Sigmoid colon (tissue), 7 donors: ENCODE measurements around the gene IMMP2L. TPM values are rescaled to one million over a fixed set of nuclear protein-coding genes. Genes with fewer than 3 reads are reported as not detected.

ENCODE experiments used
- DNase-seq: peaks from one replicate; pipeline ENCODE4 v3.0.0-alpha.2; 2019
- H3K27ac ChIP-seq, 4 donors: fragments of 200-600 bp; sonication (generic); one replicate each; pipeline ENCODE4 v1.5.1; 2016 to 2019; ENCODE audit warnings: mild to moderate bottlenecking in 1 of 4
- H3K27me3 ChIP-seq, 3 donors: fragments of 200-600 bp; sonication (generic); one replicate each; pipeline ENCODE4 v1.5.1; 2019; ENCODE audit warnings: mild to moderate bottlenecking in 1 of 3
- H3K36me3 ChIP-seq, 4 donors: fragments of 200-600 bp; sonication (generic); one replicate each; pipeline ENCODE4 v1.5.1; 2016 to 2019
- H3K4me1 ChIP-seq, 4 donors: fragments of 200-600 bp; sonication (generic); one replicate each; pipeline ENCODE4 v1.5.1; 2017 to 2019
- H3K4me3 ChIP-seq, 4 donors: fragments of 200-600 bp; sonication (generic); one replicate each; pipeline ENCODE4 v1.5.1; 2017 to 2019; ENCODE audit warnings: mild to moderate bottlenecking in 2 of 4, moderate library complexity in 1 of 4
- H3K9me3 ChIP-seq, 4 donors: fragments of 200-600 bp in 3 of 4; sonication (generic) in 3 of 4; one replicate each; pipeline versions ENCODE4 v1.5.1 to v1.6.1; 2013 to 2019
- EP300 ChIP-seq, 4 donors: sonication (generic); formaldehyde crosslinking; IDR thresholded peaks; one replicate each; pipeline ENCODE4 v1.6.1; 2017; ENCODE audit warnings: antibody characterized with exemption in 4 of 4
- POLR2A ChIP-seq, 2 donors: fragments of 450-650 bp; IDR thresholded peaks; one replicate each; pipeline ENCODE4 v1.6.1; 2016; ENCODE audit warnings: antibody characterized with exemption in 2 of 2, mild to moderate bottlenecking in 2 of 2, moderate library complexity in 2 of 2
- POLR2AphosphoS5 ChIP-seq, 4 donors: sonication (generic); formaldehyde crosslinking; IDR thresholded peaks; one replicate each; pipeline ENCODE4 v1.6.1; 2017; ENCODE audit warnings: antibody characterized with exemption in 4 of 4
- WGBS, 2 donors: extraction: QIAGEN DNeasy Blood & Tissue Kit; methylation state at CpG; one replicate each; pipeline ENCODE4 v1.1.7; 2013; 5-methylcytosine and 5-hydroxymethylcytosine counted together
- intact Hi-C: fragments of 100-400 bp; cut with DNase I; formaldehyde crosslinking; loops from one replicate; pipeline ENCODE4 v1.15.1; 2023
- polyA plus RNA-seq, 3 donors: library from polyadenylated mRNA; stranded (reverse); fragments of 200-250 nt; gene quantifications; one replicate each; pipeline ENCODE4 v1.2.3, GENCODE V29; 2013
- total RNA-seq, 4 donors: library from RNA; depleted of rRNA; stranded (reverse); fragments of >200 nt; gene quantifications; one replicate each; pipeline ENCODE4 v1.1.0, GENCODE V29; 2016
- TF ChIP-seq, protein P1 (sequence below), 4 experiments: fragments of 450-650 bp in 3 of 4; fragments of 200-600 bp in 1 of 4; IDR thresholded peaks; one replicate each; pipeline ENCODE4 v1.5.1; 2016 to 2019; ENCODE audit warnings: antibody characterized with exemption in 4 of 4, mild to moderate bottlenecking in 3 of 4, moderate library complexity in 2 of 4
- donor health status: healthy with polysubstance abuse.
- donor health status: Bipolar disorder and iron deficiency.
- donor health status: healthy.

Gene IMMP2L
- total and polyA plus RNA-seq, 7 donors, result 2.5 to 57.9 (median 18.5) TPM

DNA sequence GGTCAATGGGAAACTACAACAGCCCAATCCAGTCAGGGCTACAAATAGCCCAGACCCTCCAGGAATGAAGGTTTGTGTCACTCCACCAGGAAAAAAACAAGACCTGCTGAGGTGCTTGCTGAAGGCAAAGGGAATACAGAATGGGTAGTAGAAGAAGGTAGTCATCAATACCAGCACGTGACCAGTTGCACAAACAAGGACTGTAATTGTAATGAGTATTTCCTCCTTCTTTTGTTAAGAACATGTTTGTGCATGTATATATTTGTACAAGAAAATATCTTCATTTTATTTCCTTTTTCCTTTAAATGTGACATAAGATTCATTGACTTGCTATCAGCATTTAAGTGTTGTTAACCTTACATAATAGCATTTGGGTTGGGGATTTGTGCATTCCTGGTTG, 229.3 kb downstream of the IMMP2L start:
- WGBS, 2 donors, result 93 to 95% methylated on average over 1 of the region's 1 CpG
- Histone ChIP-seq H3K4me1 (no peaks in the 10 kb centered on the region), H3K4me3 (no peak overlapping the region), H3K27me3 (no peaks in the 10 kb centered on the region), H3K36me3 (no peaks in the 10 kb centered on the region), H3K9me3 (no peaks in the 10 kb centered on the region), H3K27ac (no peak overlapping the region)
- DNase-seq, result no peak
- intact Hi-C loops, result no loop called here
- TF ChIP-seq EP300 (IDR thresholded peaks at IDR 0.05) (no peak), POLR2AphosphoS5 (IDR thresholded peaks at IDR 0.05) (no peak), POLR2A (IDR thresholded peaks at IDR 0.05) (no peak)
- TF ChIP-seq, protein P1, sequence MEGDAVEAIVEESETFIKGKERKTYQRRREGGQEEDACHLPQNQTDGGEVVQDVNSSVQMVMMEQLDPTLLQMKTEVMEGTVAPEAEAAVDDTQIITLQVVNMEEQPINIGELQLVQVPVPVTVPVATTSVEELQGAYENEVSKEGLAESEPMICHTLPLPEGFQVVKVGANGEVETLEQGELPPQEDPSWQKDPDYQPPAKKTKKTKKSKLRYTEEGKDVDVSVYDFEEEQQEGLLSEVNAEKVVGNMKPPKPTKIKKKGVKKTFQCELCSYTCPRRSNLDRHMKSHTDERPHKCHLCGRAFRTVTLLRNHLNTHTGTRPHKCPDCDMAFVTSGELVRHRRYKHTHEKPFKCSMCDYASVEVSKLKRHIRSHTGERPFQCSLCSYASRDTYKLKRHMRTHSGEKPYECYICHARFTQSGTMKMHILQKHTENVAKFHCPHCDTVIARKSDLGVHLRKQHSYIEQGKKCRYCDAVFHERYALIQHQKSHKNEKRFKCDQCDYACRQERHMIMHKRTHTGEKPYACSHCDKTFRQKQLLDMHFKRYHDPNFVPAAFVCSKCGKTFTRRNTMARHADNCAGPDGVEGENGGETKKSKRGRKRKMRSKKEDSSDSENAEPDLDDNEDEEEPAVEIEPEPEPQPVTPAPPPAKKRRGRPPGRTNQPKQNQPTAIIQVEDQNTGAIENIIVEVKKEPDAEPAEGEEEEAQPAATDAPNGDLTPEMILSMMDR (IDR thresholded peaks at IDR 0.05), result no peak

DNA sequence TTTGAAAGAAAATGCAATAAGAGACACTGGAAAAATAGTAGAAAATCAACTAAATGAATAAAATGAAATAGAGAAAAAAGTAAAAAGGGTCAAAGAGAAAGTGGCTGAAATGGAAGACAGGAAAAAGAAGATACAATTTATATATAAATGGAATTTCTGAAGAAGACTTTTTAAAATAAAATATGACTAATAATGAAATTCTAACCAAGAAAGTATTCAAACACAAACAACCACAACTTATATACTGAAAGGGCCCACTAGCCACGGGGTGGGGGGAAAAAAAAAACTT, 232.1 kb downstream of the IMMP2L start:
- no peak for TF ChIP-seq EP300 (IDR thresholded peaks at IDR 0.05)
- TF ChIP-seq, protein P1 (IDR thresholded peaks at IDR 0.05), result no peak
- TF ChIP-seq POLR2A (IDR thresholded peaks at IDR 0.05), result no peak
- no peak for TF ChIP-seq POLR2AphosphoS5 (IDR thresholded peaks at IDR 0.05)

DNA sequence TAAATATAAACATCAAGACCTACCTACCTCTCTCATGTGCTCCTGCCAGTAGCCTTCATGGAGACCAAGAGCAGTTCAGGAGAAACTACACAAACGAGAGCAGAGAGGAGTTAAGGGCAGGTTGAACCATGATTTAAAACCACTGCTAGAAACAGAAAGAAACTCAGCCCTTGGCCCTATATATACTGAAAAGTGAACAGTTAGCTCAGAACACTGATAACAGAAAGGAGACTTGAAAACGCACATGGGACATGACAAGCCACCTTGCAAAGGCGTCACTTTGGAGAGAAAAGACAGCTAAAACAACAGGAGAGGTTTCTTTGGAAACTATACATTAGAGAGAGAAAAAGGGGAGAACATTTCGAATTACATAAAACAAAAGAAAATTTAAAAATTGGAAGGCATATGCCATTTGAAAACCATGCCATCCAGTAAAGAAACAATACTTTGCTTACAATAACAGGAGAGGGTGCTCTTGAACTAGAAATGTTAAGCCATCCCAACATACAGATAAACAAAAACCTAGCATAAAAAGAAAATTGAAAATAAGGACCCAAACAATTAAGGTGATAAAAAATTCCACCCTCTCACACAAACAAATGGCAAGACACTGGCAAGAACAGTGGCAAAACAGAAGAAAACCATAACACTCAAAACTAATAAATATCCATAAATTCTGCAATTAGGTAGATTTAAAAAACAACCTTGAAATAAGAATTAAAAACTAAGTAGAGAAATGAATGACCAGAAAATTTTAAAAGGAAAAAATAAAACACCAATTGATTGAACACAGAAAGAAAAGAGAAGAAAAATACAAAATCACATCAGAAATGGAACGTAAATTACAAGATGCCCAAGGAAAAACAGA, 232.7 kb downstream of the IMMP2L start:
- no peaks in the 10 kb centered on the region for H3K4me1 ChIP-seq
- no peak overlapping the region for H3K27ac ChIP-seq
- H3K36me3 ChIP-seq, result no peaks in the 10 kb centered on the region
- WGBS, 2 donors, result 86 to 88% methylated on average over 5 of the region's 5 CpGs
- intact Hi-C loops, result no loop called here
- H3K9me3 ChIP-seq, result no peaks in the 10 kb centered on the region
- no peak overlapping the region for H3K4me3 ChIP-seq
- no peak for DNase-seq
- H3K27me3 ChIP-seq, result no peaks in the 10 kb centered on the region
- TF ChIP-seq POLR2AphosphoS5 (IDR thresholded peaks at IDR 0.05) (no peak), EP300 (IDR thresholded peaks at IDR 0.05) (no peak), POLR2A (IDR thresholded peaks at IDR 0.05) (no peak)
- TF ChIP-seq, protein P1 (IDR thresholded peaks at IDR 0.05), result no peak

More for the DNA sequence above, 232.1 kb downstream of the IMMP2L start:
- intact Hi-C loops, result no loop called here
- 75% methylated on average over 1 of the region's 1 CpG for WGBS, 2 donors
- no peaks in the 10 kb centered on the region for H3K36me3 ChIP-seq
- H3K9me3 ChIP-seq, result no peaks in the 10 kb centered on the region
- no peak overlapping the region for H3K27ac ChIP-seq
- H3K4me3 ChIP-seq, result no peak overlapping the region
- H3K4me1 ChIP-seq, result no peaks in the 10 kb centered on the region
- no peaks in the 10 kb centered on the region for H3K27me3 ChIP-seq
- DNase-seq, result no peak

DNA sequence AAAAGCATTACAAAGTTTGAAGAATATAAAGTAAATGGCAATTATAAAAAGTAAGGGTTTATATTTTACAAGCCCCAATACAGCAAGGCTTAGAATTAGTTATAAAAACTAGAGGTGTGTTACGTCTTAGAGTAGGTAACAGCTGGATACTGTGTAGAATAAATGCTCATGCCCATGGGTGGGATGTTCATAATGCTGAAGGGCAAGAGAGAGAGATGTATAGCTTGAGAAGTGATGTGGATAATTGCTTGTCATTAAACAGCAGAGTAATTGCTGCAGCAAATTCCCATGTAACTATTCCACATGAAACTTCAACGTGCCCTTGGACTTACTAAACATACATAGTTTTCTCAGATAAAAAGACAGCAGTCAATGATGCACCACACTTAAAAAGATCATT, 233.8 kb downstream of the IMMP2L start:
- intact Hi-C loops, result no loop called here
- Histone ChIP-seq H3K27me3 (no peaks in the 10 kb centered on the region), H3K9me3 (no peaks in the 10 kb centered on the region), H3K36me3 (no peaks in the 10 kb centered on the region), H3K4me1 (no peaks in the 10 kb centered on the region), H3K27ac (no peak overlapping the region), H3K4me3 (no peak overlapping the region)
- TF ChIP-seq POLR2AphosphoS5 (IDR thresholded peaks at IDR 0.05) (no peak), POLR2A (IDR thresholded peaks at IDR 0.05) (no peak), EP300 (IDR thresholded peaks at IDR 0.05) (no peak)
- TF ChIP-seq, protein P1 (IDR thresholded peaks at IDR 0.05), result no peak
- 88 to 89% methylated on average over 2 of the region's 2 CpGs for WGBS, 2 donors
- no peak for DNase-seq

DNA sequence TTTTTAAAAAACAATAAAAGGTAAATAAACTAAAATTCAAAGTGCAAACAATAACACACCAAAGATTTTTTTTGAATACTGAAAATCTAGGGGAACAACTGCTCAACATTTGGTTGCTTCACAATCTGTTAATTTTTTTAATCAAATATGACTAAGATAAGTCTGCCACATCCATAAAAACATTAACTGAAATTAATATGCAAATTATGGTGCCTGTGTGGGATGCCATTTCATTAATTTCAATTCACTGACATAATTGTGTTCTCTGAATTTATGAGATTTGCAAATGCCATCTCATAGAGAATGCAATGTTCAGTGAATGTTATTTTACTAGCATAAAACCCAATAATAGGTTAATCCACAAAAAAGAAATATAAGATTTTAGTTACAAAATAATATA, 237.5 kb downstream of the IMMP2L start:
- Histone ChIP-seq H3K9me3 (no peaks in the 10 kb centered on the region), H3K27me3 (no peaks in the 10 kb centered on the region), H3K27ac (no peak overlapping the region), H3K4me1 (no peaks in the 10 kb centered on the region), H3K36me3 (no peaks in the 10 kb centered on the region), H3K4me3 (no peak overlapping the region)
- intact Hi-C loops, result no loop called here
- TF ChIP-seq POLR2A (IDR thresholded peaks at IDR 0.05) (no peak), POLR2AphosphoS5 (IDR thresholded peaks at IDR 0.05) (no peak), EP300 (IDR thresholded peaks at IDR 0.05) (no peak)
- TF ChIP-seq, protein P1 (IDR thresholded peaks at IDR 0.05), result no peak
- DNase-seq, result no peak
